Mesenchymal stem cell (in vitro differentiated cells and primary cell): ENCODE measurements around the gene CDK11A.

ENCODE experiments used
- DNase-seq: peaks from one replicate; pipeline ENCODE4 v3.0.0-alpha.2; 2013
- H2AFZ ChIP-seq: one replicate; pipeline ENCODE4 v1.6.1; 2013; ENCODE audit warnings: low read depth, mild to moderate bottlenecking, control low read depth, inconsistent platforms, low read length, moderate library complexity
- H2AK5ac ChIP-seq: 2 replicates; pipeline ENCODE4 v1.6.1; 2013; ENCODE audit warnings: low read length, moderate library complexity, mild to moderate bottlenecking, inconsistent platforms; ENCODE audit not compliant: severe bottlenecking
- H2BK120ac ChIP-seq: one replicate; pipeline ENCODE4 v1.6.1; 2013; ENCODE audit warnings: low read depth, mild to moderate bottlenecking, inconsistent platforms, low read length, moderate library complexity
- H2BK12ac ChIP-seq, 2 experiments: one replicate each; pipeline ENCODE4 v1.6.1; 2013; ENCODE audit warnings: inconsistent platforms in 2 of 2, low read length in 2 of 2, mild to moderate bottlenecking in 2 of 2, moderate library complexity in 2 of 2, control low read depth in 1 of 2
- H2BK15ac ChIP-seq: one replicate; pipeline ENCODE4 v1.6.1; 2013; ENCODE audit warnings: mild to moderate bottlenecking, low read depth, inconsistent platforms; ENCODE audit not compliant: poor library complexity, severe bottlenecking
- H2BK5ac ChIP-seq: 2 replicates; pipeline ENCODE4 v1.6.1; 2013; ENCODE audit warnings: low read depth, mild to moderate bottlenecking, low read length, control low read depth, inconsistent platforms; ENCODE audit not compliant: poor library complexity, severe bottlenecking
- H3K14ac ChIP-seq, 2 experiments: one replicate each; pipeline ENCODE4 v1.6.1; 2013; ENCODE audit warnings: inconsistent platforms in 2 of 2, low read length in 2 of 2, control low read depth in 1 of 2, mild to moderate bottlenecking in 1 of 2, moderate library complexity in 1 of 2
- H3K18ac ChIP-seq, 2 experiments: one replicate each; pipeline ENCODE4 v1.6.1; 2013; ENCODE audit warnings: inconsistent platforms in 2 of 2, low read length in 2 of 2, control low read depth in 1 of 2, low read depth in 1 of 2, mild to moderate bottlenecking in 1 of 2
- H3K23ac ChIP-seq, 2 experiments: one replicate each; pipeline ENCODE4 v1.6.1; 2013; ENCODE audit warnings: inconsistent platforms in 2 of 2, low read length in 2 of 2, mild to moderate bottlenecking in 2 of 2, moderate library complexity in 2 of 2, control low read depth in 1 of 2
- H3K27ac ChIP-seq: 2 replicates; pipeline ENCODE4 v1.5.1; 2013; ENCODE audit warnings: mild to moderate bottlenecking, moderate library complexity, low read length, control low read depth, inconsistent platforms; ENCODE audit not compliant: poor library complexity, severe bottlenecking
- H3K27me3 ChIP-seq, 2 experiments: 2 replicates each; pipeline versions ENCODE4 v1.6.1 to v1.7.0; 2013; ENCODE audit warnings: low read length in 2 of 2, mild to moderate bottlenecking in 2 of 2, moderate library complexity in 2 of 2, control low read depth in 1 of 2, inconsistent platforms in 1 of 2; ENCODE audit not compliant: control insufficient read depth in 1 of 2, insufficient read depth in 1 of 2
- H3K36me3 ChIP-seq, 2 experiments: 2 replicates each; pipeline versions ENCODE4 v1.6.1 to v1.7.0; 2013; ENCODE audit warnings: low read length in 2 of 2, control low read depth in 1 of 2, inconsistent platforms in 1 of 2, low read depth in 1 of 2, mild to moderate bottlenecking in 1 of 2; ENCODE audit not compliant: insufficient read depth in 2 of 2, control insufficient read depth in 1 of 2
- H3K4ac ChIP-seq, 2 experiments: one replicate each; pipeline ENCODE4 v1.6.1; 2013; ENCODE audit warnings: inconsistent platforms in 2 of 2, low read length in 2 of 2, mild to moderate bottlenecking in 2 of 2, moderate library complexity in 2 of 2, control low read depth in 1 of 2, low read depth in 1 of 2
- H3K4me1 ChIP-seq: 2 replicates; pipeline ENCODE4 v1.6.1; 2013; ENCODE audit warnings: low read depth, low read length, control low read depth; ENCODE audit not compliant: control insufficient read depth, insufficient read depth
- H3K4me2 ChIP-seq: 2 replicates; pipeline ENCODE4 v1.6.1; 2013; ENCODE audit warnings: low read length, mild to moderate bottlenecking, inconsistent platforms; ENCODE audit not compliant: poor library complexity, severe bottlenecking
- H3K4me3 ChIP-seq, 2 experiments: 2 replicates each; pipeline versions ENCODE4 v1.5.1 to v1.7.0; 2013; ENCODE audit warnings: low read length in 2 of 2, mild to moderate bottlenecking in 2 of 2, control low read depth in 1 of 2, low read depth in 1 of 2; ENCODE audit not compliant: insufficient read depth in 1 of 2
- H3K79me1 ChIP-seq: replicated peaks from 2 replicates; pipeline ENCODE4 v1.6.1; 2013; ENCODE audit warnings: mild to moderate bottlenecking, control low read depth, low read length, inconsistent platforms; ENCODE audit not compliant: poor library complexity, severe bottlenecking
- H3K9ac ChIP-seq: 2 replicates; pipeline ENCODE4 v1.7.0; 2013; ENCODE audit warnings: mild to moderate bottlenecking, low read length, moderate library complexity
- H3K9me3 ChIP-seq: 2 replicates; pipeline ENCODE4 v1.7.0; 2013; ENCODE audit warnings: mild to moderate bottlenecking, low read length; ENCODE audit not compliant: control insufficient read depth
- H4K8ac ChIP-seq: one replicate; pipeline ENCODE4 v1.6.1; 2013; ENCODE audit warnings: inconsistent platforms, mild to moderate bottlenecking, low read length, moderate library complexity
- H4K91ac ChIP-seq: one replicate; pipeline ENCODE4 v1.6.1; 2013; ENCODE audit warnings: mild to moderate bottlenecking, low read length, inconsistent platforms
- WGBS: methylation state at CpG from one replicate; pipeline ENCODE4 v1.1.7; 2013; ENCODE audit warnings: mixed read lengths; 5-methylcytosine and 5-hydroxymethylcytosine counted together

The CDK11A gene

DNA sequence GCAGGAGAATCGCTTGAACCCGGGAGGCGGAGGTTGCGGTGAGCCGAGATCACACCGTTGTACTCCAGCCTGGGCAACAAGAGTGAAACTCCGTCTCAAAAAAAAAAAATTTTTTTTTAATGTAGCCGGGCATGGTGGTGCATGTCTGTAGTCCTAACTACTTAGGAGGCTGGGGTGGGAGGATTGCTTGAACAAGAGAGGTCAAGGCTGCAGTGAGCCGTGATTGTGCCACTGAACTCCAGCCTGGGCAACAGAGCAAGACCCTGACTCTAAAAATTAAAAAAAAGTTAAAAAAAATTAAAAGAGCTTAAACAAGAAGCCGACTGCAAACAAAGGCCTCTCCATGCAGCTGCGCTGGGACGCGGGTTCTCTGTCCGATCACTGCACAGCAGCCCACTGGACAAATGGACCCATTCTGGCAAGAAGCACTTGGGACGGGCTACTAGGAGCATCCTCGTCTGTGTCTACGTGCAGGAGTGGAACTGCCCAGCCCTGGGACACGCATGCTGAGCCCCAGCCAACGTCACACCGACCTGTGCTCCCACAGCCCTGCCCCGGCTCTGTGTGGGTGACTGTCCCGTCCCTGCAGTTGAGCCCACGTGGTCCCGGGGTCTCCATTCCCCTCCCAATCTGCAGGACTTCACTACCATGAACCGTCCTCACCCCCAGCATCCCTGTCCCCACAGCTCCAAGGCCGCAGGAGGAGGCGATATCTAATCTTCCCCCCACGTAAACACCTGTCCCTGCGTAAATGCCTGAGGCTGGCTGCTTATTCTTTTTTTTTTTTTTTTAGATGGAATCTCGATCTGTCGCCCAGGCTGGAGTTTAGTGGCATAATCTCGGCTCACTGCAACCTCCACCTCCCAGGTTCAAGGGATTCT lies 43.9 kb downstream of the CDK11A start:
- Histone ChIP-seq H4K8ac (no peak overlapping the region), H2BK5ac (no peak overlapping the region), H3K18ac (no peak overlapping the region), H3K4ac (no peak overlapping the region), H4K91ac (no peak overlapping the region), H3K9me3 (no peaks in the 10 kb centered on the region), H3K36me3 (peaks cover 9 to 37% of the 10 kb centered on the region in 2 experiments), H3K4me1 (peaks cover 25% of the 10 kb centered on the region), H3K4me3 (no peak overlapping the region), H3K27ac (no peak overlapping the region), H3K14ac (no peak overlapping the region), H3K79me1 (peaks cover 40% of the 10 kb centered on the region), H3K27me3 (no peaks in the 10 kb centered on the region), H2BK15ac (no peak overlapping the region), H3K9ac (no peak overlapping the region), H3K23ac (no peak overlapping the region), H2BK120ac (no peak overlapping the region), H2AK5ac (no peak overlapping the region), H2AFZ (no peak overlapping the region), H3K4me2 (no peak overlapping the region), H2BK12ac (no peak overlapping the region)
- DNase-seq, result no peak
- 97% methylated on average over 32 of the region's 32 CpGs for WGBS

DNA sequence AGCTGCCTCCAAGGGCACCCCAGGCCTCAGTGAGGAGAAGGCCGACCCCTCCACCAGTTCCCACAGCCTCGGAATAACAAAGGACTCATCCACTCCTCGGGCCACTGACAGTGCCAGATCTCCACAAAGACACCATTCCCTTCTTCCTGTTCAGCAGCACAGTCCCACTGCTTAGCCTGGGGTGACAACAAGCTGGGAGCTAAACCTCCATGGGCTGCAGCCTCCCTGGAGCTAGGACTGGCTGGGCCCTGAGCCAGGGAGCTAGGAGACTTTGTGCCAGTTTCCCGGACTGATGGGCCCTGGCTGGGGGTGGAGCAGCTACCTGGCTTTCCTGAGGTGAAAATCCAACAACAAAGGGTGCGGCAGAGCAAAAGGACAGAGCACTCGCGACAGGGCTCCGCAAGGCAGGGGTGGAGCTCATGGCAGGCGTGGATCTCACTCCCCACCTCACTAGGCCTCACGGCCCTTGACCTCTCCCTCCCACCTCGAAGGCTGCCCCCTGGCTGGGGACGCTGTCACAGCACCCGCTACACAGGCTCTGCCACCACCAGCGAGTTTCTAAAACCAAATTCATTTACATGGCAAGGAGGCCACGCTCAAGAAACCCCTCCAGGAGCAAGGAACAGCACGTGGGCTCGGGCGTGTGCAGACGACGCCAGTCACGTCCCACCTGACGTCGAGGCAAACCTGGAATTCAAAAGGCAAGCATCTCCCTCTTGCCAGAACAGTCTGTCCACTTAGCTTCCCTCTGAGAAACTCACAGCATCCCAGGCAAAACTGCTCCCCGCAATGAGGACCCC lies 45.4 kb downstream of the CDK11A start:
- H3K4me1 ChIP-seq, result peaks cover 25% of the 10 kb centered on the region
- H2BK12ac ChIP-seq, result no peak overlapping the region
- no peak overlapping the region for H3K4me3 ChIP-seq
- H3K14ac ChIP-seq, result peak overlapping the region in 1 of 2 experiments; percentile 9
- H2BK5ac ChIP-seq, result no peak overlapping the region
- H3K9ac ChIP-seq, result no peak overlapping the region
- H2AK5ac ChIP-seq, result peak overlapping the region; percentile 27
- H3K27me3 ChIP-seq, result no peaks in the 10 kb centered on the region
- no peak overlapping the region for H2AFZ ChIP-seq
- no peak overlapping the region for H3K18ac ChIP-seq
- no peaks in the 10 kb centered on the region for H3K9me3 ChIP-seq
- H4K8ac ChIP-seq, result no peak overlapping the region
- no peak overlapping the region for H3K4ac ChIP-seq
- no peak overlapping the region for H3K23ac ChIP-seq
- H2BK120ac ChIP-seq, result no peak overlapping the region
- no peak overlapping the region for H4K91ac ChIP-seq
- H2BK15ac ChIP-seq, result no peak overlapping the region
- peaks cover 9 to 36% of the 10 kb centered on the region in 2 experiments for H3K36me3 ChIP-seq
- 84% methylated on average over 24 of the region's 24 CpGs for WGBS
- H3K27ac ChIP-seq, result no peak overlapping the region
- H3K79me1 ChIP-seq, result peaks cover 35% of the 10 kb centered on the region
- no peak overlapping the region for H3K4me2 ChIP-seq
- DNase-seq, result no peak

DNA sequence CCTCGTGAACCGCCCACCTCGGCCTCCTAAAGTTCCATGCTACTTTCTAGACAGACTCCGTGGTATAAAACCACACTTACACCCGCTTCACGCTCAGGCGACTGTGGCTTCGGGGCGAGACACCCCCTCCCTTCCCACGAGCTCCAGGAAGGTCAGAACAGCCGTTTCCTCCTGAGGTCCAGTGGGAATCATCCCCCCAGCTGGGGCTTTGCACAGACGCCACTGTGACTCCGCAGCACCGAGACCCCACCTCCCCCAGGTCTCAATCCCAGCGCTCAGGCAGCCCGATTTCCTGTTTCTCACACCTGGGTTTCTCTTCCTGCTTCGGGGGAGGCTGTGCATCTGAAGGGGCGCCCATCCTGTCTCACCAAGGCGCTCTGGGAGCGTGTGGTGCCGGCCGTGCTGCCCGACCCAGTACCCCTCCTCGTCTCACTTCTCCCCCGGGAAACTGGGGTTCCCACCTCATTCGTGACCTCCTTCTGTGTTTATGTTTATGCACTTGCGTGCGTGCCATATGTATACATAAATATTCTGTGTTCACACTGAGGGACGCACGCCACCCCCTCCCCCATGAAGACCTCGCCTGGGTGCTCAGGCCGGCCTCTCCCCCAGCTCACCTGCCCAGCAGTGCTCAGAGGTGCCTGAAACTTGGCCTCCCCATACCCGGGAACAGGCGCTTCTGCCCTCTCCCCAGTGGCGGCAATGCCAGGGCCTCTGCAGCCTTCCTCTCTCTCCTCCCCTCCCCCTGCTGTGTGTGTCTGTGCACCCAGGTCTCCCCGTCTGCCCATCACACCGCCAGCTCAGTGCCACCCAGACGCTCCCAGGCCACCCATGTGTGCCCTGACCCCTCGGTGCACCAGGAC lies 46.2 kb downstream of the CDK11A start:
- peak overlapping the region in 1 of 2 experiments; percentile 9 for H3K14ac ChIP-seq
- H3K4me2 ChIP-seq, result no peak overlapping the region
- peaks cover 25% of the 10 kb centered on the region for H3K4me1 ChIP-seq
- H2AK5ac ChIP-seq, result no peak overlapping the region
- no peak overlapping the region for H3K27ac ChIP-seq
- no peak overlapping the region for H2BK5ac ChIP-seq
- no peak overlapping the region for H3K4me3 ChIP-seq
- no peak overlapping the region for H2BK120ac ChIP-seq
- no peak overlapping the region for H2BK15ac ChIP-seq
- H4K8ac ChIP-seq, result no peak overlapping the region
- no peak overlapping the region for H3K23ac ChIP-seq
- H3K9ac ChIP-seq, result no peak overlapping the region
- peaks cover 33% of the 10 kb centered on the region for H3K79me1 ChIP-seq
- no peak overlapping the region for H3K4ac ChIP-seq
- no peak overlapping the region for H4K91ac ChIP-seq
- no peaks in the 10 kb centered on the region for H3K9me3 ChIP-seq
- H2BK12ac ChIP-seq, result no peak overlapping the region
- H2AFZ ChIP-seq, result no peak overlapping the region
- DNase-seq, result no peak
- H3K18ac ChIP-seq, result no peak overlapping the region
- 87% methylated on average over 39 of the region's 39 CpGs for WGBS
- H3K27me3 ChIP-seq, result no peaks in the 10 kb centered on the region
- H3K36me3 ChIP-seq, result peaks cover 8 to 28% of the 10 kb centered on the region in 2 experiments
